Ishikawa (cell line): Measurements from ENCODE around the gene FTO.

ENCODE experiments used
- CEBPB ChIP-seq: IDR thresholded peaks from 2 replicates; pipeline ENCODE4 v1.6.1; 2012
- CREB1 ChIP-seq: IDR thresholded peaks from 2 replicates; pipeline ENCODE4 v1.6.1; 2012; ENCODE audit warnings: low read depth
- EGR1 ChIP-seq: IDR thresholded peaks from 2 replicates; pipeline ENCODE4 v1.6.1; 2012
- EP300 ChIP-seq: IDR thresholded peaks from 2 replicates; pipeline ENCODE4 v1.6.1; 2012; ENCODE audit warnings: borderline replicate concordance
- FOXM1 ChIP-seq: IDR thresholded peaks from 2 replicates; pipeline ENCODE4 v1.6.1; 2012; ENCODE audit warnings: low read depth, borderline replicate concordance
- NFIC ChIP-seq: IDR thresholded peaks from 2 replicates; pipeline ENCODE4 v1.6.1; 2012
- RAD21 ChIP-seq: IDR thresholded peaks from 2 replicates; pipeline ENCODE4 v1.6.1; 2012; ENCODE audit warnings: low read depth
- TAF1 ChIP-seq: IDR thresholded peaks from 2 replicates; pipeline ENCODE4 v1.6.1; 2012; ENCODE audit warnings: low read depth, mild to moderate bottlenecking
- TCF12 ChIP-seq: IDR thresholded peaks from 2 replicates; pipeline ENCODE4 v1.6.1; 2012; ENCODE audit warnings: low read depth
- TEAD4 ChIP-seq: IDR thresholded peaks from 2 replicates; pipeline ENCODE4 v1.6.1; 2012
- YY1 ChIP-seq: IDR thresholded peaks from 2 replicates; pipeline ENCODE4 v1.6.1; 2012; ENCODE audit warnings: low read depth
- ZBTB7A ChIP-seq: IDR thresholded peaks from 2 replicates; pipeline ENCODE4 v1.6.1; 2012; ENCODE audit warnings: low read depth
- TF ChIP-seq, protein P1 (sequence below): IDR thresholded peaks from 2 replicates; pipeline ENCODE4 v1.6.1; 2012; ENCODE audit warnings: low read depth, mild to moderate bottlenecking
- TF ChIP-seq, protein P2 (sequence below): IDR thresholded peaks from 2 replicates; pipeline ENCODE4 v1.6.1; 2012
- TF ChIP-seq, protein P3 (sequence below): IDR thresholded peaks from 2 replicates; pipeline ENCODE4 v1.6.1; 2012

Gene FTO

DNA sequence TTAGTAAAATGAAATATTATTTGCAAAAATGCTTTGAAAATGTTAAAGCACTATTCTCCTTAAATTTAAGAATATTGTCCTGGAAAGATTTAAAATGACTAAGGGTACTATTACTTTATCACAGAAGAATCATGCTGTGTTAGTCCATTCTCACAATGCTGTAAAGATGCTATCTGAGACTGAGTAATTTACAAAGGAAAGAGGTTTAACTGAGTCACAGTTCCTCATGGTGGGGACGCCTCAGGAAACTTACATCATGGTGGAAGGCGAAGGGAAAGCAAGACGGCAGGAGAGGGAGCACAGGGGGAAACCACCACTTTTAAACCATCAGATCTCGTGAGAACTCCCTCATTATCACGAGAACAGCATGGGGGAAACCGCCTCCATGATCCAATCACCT is 337.0 kb downstream of the FTO start:
- TF ChIP-seq, protein P1, sequence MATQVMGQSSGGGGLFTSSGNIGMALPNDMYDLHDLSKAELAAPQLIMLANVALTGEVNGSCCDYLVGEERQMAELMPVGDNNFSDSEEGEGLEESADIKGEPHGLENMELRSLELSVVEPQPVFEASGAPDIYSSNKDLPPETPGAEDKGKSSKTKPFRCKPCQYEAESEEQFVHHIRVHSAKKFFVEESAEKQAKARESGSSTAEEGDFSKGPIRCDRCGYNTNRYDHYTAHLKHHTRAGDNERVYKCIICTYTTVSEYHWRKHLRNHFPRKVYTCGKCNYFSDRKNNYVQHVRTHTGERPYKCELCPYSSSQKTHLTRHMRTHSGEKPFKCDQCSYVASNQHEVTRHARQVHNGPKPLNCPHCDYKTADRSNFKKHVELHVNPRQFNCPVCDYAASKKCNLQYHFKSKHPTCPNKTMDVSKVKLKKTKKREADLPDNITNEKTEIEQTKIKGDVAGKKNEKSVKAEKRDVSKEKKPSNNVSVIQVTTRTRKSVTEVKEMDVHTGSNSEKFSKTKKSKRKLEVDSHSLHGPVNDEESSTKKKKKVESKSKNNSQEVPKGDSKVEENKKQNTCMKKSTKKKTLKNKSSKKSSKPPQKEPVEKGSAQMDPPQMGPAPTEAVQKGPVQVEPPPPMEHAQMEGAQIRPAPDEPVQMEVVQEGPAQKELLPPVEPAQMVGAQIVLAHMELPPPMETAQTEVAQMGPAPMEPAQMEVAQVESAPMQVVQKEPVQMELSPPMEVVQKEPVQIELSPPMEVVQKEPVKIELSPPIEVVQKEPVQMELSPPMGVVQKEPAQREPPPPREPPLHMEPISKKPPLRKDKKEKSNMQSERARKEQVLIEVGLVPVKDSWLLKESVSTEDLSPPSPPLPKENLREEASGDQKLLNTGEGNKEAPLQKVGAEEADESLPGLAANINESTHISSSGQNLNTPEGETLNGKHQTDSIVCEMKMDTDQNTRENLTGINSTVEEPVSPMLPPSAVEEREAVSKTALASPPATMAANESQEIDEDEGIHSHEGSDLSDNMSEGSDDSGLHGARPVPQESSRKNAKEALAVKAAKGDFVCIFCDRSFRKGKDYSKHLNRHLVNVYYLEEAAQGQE = no peak
- no peak for TF ChIP-seq EGR1
- no peak for TF ChIP-seq YY1

DNA sequence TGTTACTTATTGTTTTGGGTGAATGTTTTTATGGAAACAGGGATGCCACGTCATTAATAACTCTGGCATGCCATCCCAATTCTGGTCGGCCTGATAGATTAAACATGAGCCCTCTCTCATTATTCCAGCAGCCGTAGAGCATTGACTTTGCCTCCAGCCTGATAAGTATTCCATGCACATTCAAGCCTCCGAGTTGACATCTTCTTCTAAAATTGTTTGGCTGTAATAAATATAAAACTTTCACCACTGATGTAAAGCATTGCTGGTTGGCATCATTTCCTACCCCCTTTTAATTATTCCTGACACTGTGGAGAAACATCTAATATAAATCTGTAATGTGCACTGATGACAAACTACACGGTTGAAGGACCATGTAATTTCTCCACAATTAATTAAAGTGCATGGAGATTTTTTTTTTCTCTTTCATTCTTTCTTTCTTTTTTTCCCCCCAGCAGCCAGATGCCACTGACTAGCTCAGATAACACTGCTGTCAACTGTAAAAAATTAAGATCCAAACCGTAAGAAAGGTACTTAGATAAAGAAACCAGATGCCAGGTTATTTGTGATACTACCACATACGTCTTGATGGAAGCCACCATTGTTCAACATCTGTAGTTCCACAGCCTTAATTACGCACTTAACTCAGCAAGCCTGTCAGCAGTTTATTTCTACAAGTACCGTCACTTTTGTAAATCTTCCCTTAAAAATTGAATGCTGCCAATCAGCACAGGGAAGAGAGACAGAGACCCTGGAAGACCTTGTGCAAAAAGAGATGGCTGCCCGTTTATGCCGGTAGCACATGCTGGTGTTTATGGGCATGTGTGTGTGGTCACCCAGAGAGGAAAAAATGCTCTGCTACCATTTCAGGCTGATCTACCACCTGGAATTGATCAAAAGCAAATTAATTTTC is 344.9 kb downstream of the FTO start:
- TF ChIP-seq, protein P2, sequence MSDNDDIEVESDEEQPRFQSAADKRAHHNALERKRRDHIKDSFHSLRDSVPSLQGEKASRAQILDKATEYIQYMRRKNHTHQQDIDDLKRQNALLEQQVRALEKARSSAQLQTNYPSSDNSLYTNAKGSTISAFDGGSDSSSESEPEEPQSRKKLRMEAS = no peak
- TF ChIP-seq, protein P3, sequence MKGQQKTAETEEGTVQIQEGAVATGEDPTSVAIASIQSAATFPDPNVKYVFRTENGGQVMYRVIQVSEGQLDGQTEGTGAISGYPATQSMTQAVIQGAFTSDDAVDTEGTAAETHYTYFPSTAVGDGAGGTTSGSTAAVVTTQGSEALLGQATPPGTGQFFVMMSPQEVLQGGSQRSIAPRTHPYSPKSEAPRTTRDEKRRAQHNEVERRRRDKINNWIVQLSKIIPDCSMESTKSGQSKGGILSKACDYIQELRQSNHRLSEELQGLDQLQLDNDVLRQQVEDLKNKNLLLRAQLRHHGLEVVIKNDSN = no peak
- TF ChIP-seq NFIC (no peak), EP300 (no peak), EGR1 (no peak), TAF1 (no peak), ZBTB7A (no peak), YY1 (no peak), CEBPB (no peak), TEAD4 (no peak), CREB1 (no peak), FOXM1 (no peak), RAD21 (no peak)
- TF ChIP-seq, protein P1 = no peak

DNA sequence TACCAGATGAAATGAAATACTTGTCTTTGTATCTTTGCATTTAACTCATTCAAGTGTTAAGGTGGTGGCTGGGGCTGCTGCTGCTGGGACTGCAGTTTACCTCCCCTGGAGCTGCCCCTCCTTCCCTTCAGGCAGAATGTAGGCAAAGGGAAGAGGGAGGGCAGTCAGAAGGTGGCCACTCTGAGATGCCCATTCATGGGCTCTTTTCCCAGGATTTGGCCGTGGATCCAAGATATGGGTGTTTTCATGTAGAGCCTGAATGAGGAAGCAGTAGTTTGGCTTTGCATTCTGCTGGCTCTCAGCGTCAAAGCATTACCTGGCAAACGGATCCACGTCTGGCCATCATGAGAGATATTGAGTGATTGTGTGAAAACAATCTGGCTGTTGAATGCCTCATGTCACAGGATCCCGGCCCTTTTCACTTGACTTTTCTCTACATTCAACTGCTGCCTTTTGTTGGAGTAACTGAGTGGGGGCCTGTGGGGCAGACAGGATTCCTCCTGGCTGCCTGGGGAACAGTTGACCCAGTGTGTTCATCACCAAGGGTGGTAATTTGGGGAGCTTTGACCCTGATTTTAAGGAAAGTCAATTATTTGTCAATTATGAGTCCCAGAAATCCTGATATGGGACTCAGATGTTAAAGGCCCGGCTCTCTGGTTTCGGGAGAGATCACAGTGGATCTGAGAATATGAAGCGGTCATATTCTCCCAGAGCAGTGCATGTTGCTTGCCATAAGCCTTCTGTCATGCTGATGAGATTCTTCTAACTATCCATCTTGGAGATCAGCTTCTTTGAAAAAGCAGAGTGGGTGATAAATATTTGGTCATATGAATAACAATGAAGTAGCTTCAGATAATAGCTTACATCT is 345.9 kb downstream of the FTO start:
- no peak for TF ChIP-seq RAD21
- no peak for TF ChIP-seq EP300
- TF ChIP-seq, protein P1 = no peak
- TF ChIP-seq, protein P2 = no peak
- TF ChIP-seq NFIC = no peak
- TF ChIP-seq CEBPB = no peak

DNA sequence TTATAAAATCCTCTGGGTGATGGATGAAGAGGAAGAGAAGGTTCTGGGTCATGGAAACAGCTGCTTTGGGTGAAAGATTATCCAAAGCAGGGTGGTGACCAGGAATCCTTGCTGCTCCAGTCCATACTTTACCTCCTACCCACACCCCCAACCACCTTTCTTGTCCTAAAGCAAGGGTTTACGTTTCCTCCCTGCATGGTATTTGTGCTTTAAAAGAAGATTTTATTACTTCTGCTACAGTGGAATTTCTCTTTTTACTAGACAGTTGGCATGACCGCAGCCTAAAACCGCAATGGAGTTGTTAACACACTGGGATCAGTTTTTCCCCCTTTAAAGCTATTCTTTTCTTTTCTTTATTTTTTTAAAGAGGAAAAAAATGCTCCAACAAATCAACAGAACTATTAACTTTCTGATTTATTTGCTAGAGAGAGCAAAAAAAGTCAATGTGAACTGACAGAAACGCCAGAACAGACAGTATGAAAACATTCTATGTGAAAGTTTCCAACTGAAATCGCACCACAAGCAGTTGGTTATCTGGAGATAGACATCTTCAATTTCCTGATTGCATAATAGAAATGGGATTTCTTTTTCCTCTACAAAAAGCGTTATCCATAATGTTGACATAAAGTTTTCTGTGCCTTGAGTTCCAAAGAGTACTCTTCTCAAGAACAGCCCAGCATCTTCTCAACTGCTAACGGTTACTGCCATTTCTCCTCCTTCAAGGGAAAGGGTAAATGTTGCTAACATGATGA is 346.7 kb downstream of the FTO start:
- TF ChIP-seq, protein P1 = no peak
- no peak for TF ChIP-seq YY1
- no peak for TF ChIP-seq TAF1
- no peak for TF ChIP-seq TCF12
- no peak for TF ChIP-seq TEAD4
- TF ChIP-seq, protein P3 = no peak
- no peak for TF ChIP-seq CREB1
- TF ChIP-seq, protein P2 = no peak
- no peak for TF ChIP-seq ZBTB7A
- no peak for TF ChIP-seq NFIC
- no peak for TF ChIP-seq CEBPB
- no peak for TF ChIP-seq EGR1
